GM18505 (cell line): ENCODE data around the gene NEDD4L.
"Not testable (repeated sequence)": the region's sequence is repeated elsewhere in the genome, so short reads cannot be mapped to it uniquely, and the experiment has no call there.

Experiments used
- ATAC-seq: cut with Tn5 transposase; IDR thresholded peaks from one replicate; pipeline ENCODE4 v1.9.1; 2021; ENCODE audit not compliant: unreplicated experiment
- POLR2A ChIP-seq: IDR thresholded peaks from 4 replicates; pipeline ENCODE4 v1.6.1; 2011; ENCODE audit warnings: borderline replicate concordance; ENCODE audit not compliant: insufficient read depth, insufficient read length; ENCODE audit errors: extremely low read depth

Gene NEDD4L

GRCh38 chr18:58263055-58263957 is 219.3 kb downstream of the NEDD4L start:
- no peak for ATAC-seq
- no peak for TF ChIP-seq POLR2A

DNA sequence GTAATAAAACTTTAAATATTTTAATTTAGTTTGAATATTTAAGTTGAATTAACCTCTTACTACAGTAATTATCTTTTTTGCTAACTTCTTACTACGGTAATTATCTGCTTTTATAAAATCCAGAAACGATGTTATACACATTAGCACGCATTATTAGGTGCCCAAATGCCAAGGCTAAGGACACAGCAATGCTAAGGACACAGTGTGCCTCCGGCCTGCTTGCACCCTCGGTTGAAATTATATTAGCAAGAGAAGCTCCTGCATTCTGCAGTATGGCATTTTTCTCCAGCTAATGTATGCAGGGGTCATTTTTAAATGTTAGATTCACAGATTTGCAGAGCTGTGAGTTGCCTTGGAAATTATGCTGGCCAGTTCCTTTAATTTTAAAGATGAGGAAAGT is 220.0 kb downstream of the NEDD4L start:
- no peak for TF ChIP-seq POLR2A

DNA sequence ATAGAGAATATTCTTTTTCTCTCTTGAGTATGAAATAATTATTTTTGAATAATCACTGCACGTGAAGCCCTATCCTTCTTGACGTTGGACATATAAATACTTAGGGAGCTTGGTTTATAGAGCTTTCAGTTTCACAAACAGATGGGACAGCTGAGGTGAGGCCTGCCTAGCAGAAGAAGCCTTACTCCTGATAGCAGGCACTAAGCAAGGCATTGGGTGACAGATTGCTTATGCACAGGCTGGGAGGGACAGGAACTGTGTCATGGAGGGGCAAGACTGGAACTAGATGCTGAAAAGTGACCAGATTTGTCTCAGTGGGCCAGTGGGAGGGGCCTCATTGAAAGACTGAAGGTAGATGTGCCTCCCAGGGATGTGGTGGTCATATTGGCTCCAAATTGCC is 220.8 kb downstream of the NEDD4L start:
- ATAC-seq = no peak
- TF ChIP-seq POLR2A = no peak

More for the DNA sequence above, 220.0 kb downstream of the NEDD4L start:
- no peak for ATAC-seq

DNA sequence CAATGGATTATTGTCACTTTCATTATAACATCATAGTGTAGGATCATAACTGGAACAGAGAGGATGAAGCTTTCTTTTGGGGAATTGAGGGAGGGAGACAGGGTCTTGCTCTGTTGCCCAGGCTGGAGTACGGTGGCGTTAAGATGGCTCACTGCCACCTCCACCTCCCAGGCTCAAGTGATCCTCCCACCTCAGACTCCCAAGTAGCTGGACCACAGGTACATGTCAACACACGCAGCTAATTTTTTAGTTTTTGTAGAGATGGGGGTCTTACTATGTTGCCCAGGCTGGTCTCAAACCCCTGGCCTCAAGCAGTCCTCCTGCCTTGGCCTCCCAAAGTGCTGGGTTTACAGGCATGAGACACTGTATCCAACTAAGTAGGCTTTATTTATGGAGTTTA is 221.5 kb downstream of the NEDD4L start:
- not testable (repeated sequence) for ATAC-seq

DNA sequence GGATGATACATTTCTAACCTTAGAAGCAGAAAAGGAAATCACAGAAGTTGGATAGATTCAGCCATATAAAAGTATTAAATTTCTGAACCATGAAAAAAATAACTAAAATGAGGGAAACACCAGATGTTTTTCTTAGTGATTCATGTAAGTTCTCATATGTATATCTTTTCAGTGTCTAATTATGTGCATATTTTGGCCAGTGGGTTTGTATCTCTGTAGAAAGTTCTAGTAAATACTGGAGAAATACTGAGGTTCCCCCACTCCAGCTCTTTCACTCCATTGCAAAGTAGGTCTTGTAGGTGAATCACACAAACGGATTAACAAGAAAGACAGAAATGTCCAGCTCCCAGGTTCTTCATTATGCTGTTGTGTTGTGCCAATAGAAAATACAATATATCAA is 222.3 kb downstream of the NEDD4L start:
- ATAC-seq = no peak
- TF ChIP-seq POLR2A = no peak

DNA sequence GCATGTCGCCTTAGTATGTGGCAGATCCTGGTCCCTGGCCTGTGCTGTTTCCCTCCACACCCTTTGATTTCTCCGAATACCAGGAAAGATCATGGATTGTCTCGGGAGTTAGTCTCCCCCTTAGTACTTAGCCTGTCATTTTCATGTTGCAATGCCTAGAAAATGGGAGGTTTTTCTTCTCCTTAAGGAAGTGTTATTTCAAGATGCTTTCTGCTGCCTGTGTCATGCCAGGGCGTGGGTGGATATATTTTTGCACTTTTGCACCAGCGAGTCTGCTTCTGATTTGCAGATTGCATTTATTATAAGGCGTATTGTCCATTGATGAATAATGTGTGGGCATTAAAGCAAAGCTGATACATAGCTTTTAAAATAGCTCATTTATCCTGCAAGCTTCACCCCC is 223.5 kb downstream of the NEDD4L start:
- no peak for TF ChIP-seq POLR2A
- no peak for ATAC-seq

DNA sequence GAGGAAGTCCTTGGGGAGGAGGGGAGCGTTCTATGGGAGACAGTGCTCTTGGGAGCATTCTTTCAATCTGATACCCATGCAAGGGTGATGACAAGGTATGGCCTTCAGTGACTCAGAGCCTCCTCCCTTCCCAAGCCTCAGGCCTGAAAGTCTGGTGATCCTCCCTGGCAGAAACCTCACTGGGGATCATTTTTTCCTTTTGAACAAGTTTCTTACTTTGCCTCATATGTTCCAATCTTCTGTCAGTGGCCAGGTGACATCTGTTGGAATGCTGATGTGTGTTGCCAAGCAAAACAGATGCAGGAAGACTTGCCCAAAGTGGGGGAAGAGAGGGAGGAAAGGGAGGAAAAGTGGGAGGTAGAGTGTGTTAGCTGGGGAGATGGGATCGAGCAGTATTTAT is 224.8 kb downstream of the NEDD4L start:
- ATAC-seq = no peak

GRCh38 chr18:58269931-58270330 is 225.9 kb downstream of the NEDD4L start:
- no peak for ATAC-seq
- TF ChIP-seq POLR2A = no peak

More for the DNA sequence above, 224.8 kb downstream of the NEDD4L start:
- no peak for TF ChIP-seq POLR2A

DNA sequence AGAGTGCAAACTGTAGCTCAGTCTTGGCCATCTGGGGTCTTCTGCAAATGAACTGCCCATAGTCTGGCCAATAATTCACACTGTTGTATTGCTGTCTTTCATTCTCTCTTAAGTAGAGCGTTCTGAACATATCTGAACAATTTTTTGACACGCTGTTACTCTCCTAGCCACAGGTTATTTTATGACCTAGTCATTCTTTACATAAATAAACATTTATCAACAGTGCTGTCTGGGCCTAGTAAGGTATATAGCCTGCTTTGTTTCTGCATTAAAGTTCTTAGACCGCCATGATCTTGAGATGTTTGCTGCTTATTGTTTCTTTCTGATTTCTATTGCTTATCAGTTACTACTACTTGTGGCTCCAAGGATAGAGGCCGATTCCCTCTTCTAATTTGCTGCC is 226.4 kb downstream of the NEDD4L start:
- no peak for ATAC-seq
- no peak for TF ChIP-seq POLR2A

GRCh38 chr18:58271770-58272169 is 227.7 kb downstream of the NEDD4L start:
- ATAC-seq = no peak
- no peak for TF ChIP-seq POLR2A

DNA sequence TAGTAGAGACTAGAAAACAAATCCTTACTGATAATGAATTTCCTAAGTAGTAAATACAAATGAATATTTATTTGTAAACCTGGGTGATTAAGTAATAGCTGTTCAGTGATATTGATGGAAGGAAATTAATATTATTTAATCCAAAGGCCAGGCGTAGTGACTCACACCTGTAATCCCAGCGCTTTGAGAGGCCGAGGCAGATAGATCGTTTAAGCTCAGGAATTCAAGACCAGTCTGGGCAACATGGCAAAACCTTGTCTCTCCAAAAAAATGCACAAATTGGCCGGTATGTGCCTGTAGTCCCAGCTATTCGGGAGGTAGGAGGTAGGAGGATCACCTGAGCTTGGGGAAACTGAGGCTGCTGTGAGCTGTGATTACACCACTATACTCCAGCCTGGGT is 228.2 kb downstream of the NEDD4L start:
- ATAC-seq = no peak

DNA sequence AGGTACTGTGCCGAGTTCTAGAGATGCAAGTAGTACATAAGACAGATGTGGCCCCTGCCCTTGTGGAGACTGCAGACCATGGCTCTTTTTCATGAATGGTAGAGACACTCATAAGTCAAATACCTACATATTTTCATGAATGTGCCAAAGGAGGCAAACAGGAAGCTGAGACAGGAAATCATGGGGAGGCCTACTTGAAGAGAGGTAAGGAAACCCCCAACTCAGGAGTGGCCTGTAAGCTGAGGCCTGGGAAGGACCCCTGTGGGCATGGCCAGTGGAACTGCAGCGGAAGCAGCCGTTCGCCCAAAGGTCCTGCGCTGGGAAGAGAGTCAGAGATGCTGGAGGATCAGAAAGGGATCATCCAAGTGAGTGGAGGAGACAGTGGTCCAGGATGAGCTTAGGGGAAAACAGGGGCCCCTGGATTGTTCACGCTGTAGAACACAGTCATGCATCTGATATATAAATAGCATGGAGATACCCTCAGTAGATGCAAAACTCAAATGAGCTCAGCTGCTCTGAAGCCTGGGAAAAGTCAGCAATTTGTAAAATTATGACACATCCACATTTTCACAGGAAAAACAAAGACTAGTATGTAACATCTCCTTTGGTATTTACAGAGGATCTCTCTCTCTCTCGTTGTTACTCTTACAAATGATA is 228.9 kb downstream of the NEDD4L start:
- no peak for ATAC-seq
- no peak for TF ChIP-seq POLR2A

More for the DNA sequence above, 228.2 kb downstream of the NEDD4L start:
- no peak for TF ChIP-seq POLR2A

DNA sequence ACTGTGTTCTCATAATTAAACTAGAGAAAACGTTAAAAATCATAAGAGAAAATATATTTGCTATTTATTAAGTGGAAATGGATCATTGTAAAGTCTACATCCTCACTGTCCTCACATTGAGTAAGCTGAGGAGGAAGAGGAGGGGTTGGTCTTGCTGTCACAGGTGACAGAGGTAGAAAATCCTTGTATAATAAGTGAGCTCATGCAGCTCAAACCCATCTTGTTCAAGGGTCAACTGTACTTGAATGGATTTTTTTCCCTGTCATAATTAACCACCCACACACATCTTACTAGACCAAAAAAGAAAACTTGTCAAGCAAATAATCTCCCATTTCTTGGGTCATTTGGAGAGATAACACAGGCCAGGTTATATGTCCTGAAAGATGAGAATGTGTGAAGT is 231.2 kb downstream of the NEDD4L start:
- no peak for TF ChIP-seq POLR2A
- ATAC-seq = no peak

DNA sequence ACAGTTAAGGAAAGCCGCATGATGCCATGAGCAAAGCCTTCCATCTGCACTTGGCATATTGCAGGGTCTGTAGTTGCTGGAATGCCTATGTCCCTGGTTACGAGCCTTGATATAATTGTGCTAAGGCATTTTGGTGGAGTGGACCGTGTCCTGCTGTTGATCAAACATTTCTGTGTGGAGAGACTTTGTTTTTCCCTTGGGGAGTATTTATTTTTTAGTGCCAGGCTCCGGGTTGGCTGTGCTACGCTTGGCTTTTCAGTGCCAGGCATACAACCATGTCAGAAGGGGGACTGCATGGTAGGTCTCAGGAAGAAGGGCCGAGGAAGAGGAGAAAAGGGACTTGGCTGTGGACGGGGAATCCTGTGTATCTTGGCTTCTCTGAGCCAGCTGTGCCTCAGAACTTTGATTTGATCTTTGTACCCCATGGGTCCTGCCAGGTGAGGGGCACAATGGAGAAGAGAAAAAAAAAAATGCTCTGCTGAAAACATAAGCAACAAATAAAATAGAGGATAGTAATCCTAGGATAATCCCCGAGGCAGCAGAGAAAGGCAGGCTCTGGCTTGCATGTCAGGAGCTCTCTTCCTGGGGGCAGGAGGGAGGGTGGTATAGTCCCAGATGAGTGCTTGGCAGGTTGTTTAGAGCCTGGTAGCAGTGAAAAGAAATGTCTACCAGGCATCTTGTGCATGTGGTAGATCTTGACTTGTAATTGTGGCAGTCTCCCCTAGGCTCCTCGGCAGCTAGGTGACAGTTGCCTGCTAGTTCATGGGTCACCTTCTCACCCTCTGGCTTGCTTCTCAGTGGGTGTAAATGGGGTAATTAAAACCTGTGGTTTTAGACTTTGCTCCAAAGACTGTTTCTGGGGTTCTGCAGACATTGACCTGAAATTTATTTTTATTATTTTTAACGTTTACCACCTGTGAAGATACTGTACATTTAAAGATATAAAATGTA is 233.0 kb downstream of the NEDD4L start:
- ATAC-seq = no peak
- TF ChIP-seq POLR2A = no peak
